ENCODE data around the gene DMRT2. TPM values are rescaled to one million over a fixed set of nuclear protein-coding genes. Genes with fewer than 3 reads are reported as not detected.
A peak's percentile ranks its signal among the peaks of the same experiment; 100 is the strongest.

Gene DMRT2
- total RNA-seq, 1 donor from 2014 or later = 7.2 TPM

DNA sequence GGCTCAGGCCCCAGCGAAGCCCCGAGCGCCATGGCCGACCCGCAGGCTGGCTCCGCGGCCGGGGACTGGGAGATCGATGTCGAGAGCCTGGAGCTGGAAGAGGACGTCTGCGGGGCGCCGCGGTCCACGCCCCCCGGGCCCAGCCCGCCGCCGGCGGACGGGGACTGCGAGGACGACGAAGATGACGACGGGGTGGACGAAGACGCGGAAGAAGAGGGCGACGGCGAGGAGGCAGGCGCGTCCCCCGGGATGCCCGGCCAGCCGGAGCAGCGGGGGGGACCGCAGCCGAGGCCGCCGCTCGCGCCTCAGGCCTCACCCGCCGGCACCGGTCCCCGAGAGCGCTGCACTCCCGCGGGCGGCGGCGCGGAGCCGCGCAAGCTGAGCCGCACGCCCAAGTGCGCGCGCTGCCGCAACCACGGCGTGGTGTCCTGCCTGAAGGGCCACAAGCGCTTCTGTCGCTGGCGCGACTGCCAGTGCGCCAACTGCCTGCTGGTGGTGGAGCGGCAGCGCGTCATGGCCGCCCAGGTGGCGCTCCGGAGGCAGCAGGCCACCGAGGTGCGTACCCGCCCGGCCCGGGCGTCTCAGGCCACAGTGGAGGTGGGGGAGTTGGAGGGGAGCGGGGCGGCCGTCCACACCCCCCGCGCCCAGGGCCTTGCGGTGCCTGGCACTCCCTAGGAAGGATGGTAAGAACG lies 1.6 kb downstream of the DMRT2 start:
- DNase-seq (ENCODE audit: low spot score in 2 of 2) = no peak
- intact Hi-C loops (cut with DNase I) = no loop called here
- TF ChIP-seq, protein P1, sequence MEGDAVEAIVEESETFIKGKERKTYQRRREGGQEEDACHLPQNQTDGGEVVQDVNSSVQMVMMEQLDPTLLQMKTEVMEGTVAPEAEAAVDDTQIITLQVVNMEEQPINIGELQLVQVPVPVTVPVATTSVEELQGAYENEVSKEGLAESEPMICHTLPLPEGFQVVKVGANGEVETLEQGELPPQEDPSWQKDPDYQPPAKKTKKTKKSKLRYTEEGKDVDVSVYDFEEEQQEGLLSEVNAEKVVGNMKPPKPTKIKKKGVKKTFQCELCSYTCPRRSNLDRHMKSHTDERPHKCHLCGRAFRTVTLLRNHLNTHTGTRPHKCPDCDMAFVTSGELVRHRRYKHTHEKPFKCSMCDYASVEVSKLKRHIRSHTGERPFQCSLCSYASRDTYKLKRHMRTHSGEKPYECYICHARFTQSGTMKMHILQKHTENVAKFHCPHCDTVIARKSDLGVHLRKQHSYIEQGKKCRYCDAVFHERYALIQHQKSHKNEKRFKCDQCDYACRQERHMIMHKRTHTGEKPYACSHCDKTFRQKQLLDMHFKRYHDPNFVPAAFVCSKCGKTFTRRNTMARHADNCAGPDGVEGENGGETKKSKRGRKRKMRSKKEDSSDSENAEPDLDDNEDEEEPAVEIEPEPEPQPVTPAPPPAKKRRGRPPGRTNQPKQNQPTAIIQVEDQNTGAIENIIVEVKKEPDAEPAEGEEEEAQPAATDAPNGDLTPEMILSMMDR (IDR thresholded peaks at IDR 0.05) = no peak
- peaks cover 15% of the 10 kb centered on the region for H3K27me3 ChIP-seq
- H3K4me3 ChIP-seq = peak overlapping the region; percentile 45 to 56
- H3K36me3 ChIP-seq = no peaks in the 10 kb centered on the region
- H3K4me1 ChIP-seq = peaks cover 7 to 15% of the 10 kb centered on the region in 2 donors
- H3K9me3 ChIP-seq = no peaks in the 10 kb centered on the region
- no peak overlapping the region for H3K27ac ChIP-seq

DNA sequence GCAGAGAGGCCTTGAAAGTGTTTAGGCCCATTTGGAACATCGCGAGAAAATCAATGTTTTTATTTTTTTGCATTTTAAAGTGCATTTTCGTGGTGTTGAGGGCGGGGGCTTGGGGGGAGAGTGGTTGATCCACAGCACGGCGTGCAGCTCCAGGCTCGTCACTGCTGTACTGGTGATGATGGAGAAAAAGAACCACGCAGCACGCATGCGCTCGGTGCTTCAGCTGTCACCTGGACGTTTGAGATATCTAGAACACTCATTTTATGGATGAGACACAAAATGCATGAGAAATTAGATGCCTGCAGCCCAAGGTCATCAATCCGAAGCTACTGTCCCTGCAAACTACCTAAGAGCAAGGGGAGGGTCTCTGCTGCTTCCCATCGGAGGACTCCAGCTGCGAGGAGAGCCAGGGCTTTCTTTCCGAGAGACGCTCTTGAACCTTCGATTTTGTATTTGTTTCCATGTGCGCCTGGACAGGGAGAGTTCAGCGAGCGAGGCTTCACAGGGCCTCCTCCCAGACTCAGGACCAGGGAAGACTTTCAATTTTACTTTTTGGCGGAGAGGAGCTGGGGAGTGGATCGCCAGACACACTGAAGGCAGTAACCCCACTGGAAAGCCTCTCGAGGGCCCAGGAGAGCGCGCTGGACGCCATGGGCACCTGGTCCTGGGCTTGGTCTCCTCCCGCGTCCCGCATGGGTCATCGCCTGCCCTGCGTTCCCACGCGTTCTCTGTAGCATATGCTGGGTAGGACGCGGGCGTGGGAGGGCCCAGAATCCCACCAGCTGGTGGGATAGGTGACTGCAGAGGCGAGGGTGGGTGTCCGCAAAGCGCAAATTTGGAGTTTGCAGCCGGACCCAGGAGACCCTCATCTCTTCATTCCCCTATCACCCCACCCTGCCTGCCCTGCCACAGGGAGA lies 2.5 kb downstream of the DMRT2 start:
- intact Hi-C loops (cut with DNase I) = no loop called here
- Histone ChIP-seq H3K27ac (no peak overlapping the region), H3K4me3 (peak overlapping the region in 1 of 2 donors; percentile 56), H3K4me1 (peaks cover 7 to 10% of the 10 kb centered on the region in 2 donors), H3K9me3 (no peaks in the 10 kb centered on the region), H3K36me3 (no peaks in the 10 kb centered on the region), H3K27me3 (peaks cover 13% of the 10 kb centered on the region)
- DNase-seq (ENCODE audit: low spot score in 2 of 2) = no peak
- TF ChIP-seq, protein P1 (IDR thresholded peaks at IDR 0.05) = no peak

DNA sequence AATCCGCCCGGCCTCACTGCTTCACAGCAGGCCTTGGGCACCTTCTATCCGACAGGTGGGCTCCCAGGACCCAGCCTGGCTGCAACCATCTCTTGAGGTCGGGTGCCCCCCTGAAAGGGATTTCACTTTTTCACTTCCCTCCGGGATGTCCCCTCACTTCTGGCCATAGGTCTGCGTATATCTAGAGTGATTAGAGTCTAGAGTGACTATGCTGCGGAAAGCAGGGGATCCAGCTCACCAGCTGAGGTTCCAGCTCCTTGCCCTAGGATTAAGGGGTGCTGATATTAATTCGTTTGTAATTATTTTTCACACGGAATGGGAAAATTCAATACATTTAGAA lies 3.1 kb downstream of the DMRT2 start:
- H3K27ac ChIP-seq = no peak overlapping the region
- no peak overlapping the region for H3K4me3 ChIP-seq
- H3K4me1 ChIP-seq = peaks cover 7 to 9% of the 10 kb centered on the region in 2 donors
- TF ChIP-seq, protein P1 (IDR thresholded peaks at IDR 0.05) = no peak
- H3K9me3 ChIP-seq = no peaks in the 10 kb centered on the region
- H3K36me3 ChIP-seq = no peaks in the 10 kb centered on the region
- peaks cover 10% of the 10 kb centered on the region for H3K27me3 ChIP-seq
- intact Hi-C loops (cut with DNase I) = no loop called here
- no peak for DNase-seq (ENCODE audit: low spot score in 2 of 2)

DNA sequence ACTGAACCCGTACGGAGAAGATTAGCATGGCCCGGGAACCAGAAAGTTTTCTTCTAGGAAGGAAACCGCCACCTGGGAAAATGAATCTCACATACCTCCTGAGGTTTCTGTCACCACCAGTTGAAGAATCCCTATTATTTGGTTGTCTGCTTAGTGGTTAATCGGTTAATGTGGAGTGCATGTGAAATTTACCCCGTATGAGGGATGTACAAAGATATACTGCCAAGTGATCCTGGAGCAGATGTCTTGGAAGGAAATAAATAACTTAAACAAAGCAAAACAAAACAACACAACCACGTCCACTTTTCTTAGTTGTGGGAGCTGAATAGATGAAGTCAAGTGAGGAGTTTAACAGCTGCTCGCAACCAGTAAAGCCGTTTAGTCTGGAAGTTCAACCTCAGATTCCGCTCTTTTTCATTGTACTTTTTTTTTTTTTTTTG lies 3.8 kb downstream of the DMRT2 start:
- intact Hi-C loops (cut with DNase I) = no loop called here
- TF ChIP-seq, protein P1 (IDR thresholded peaks at IDR 0.05) = no peak
- no peak for DNase-seq (ENCODE audit: low spot score in 2 of 2)
- H3K9me3 ChIP-seq = no peaks in the 10 kb centered on the region
- H3K4me3 ChIP-seq = no peak overlapping the region
- H3K36me3 ChIP-seq = no peaks in the 10 kb centered on the region
- no peak overlapping the region for H3K27ac ChIP-seq
- peaks cover 10% of the 10 kb centered on the region for H3K27me3 ChIP-seq
- peaks cover 3 to 7% of the 10 kb centered on the region in 2 donors for H3K4me1 ChIP-seq

DNA sequence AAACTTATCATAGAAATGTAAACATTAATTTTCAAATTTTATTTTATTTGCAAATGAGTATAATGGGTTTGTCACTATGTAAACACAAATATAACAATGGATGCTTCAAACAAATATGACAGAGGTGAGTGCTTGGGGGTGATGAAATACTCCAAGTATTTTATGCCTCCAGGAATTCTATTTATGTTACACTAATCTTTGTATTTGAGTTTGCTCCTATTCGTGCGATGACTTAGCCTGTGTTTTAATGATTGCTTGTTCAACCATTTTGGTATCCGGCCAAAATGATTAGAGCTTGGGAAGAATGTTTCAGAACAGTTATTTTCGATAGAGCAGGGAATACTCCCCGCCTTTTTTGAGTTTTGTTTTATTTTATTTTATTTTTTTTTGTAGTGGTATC lies 5.0 kb downstream of the DMRT2 start:
- peaks cover 10% of the 10 kb centered on the region for H3K27me3 ChIP-seq
- intact Hi-C loops (cut with DNase I) = no loop called here

More for the DNA sequence above, 5.0 kb downstream of the DMRT2 start:
- no peaks in the 10 kb centered on the region for H3K36me3 ChIP-seq
- no peaks in the 10 kb centered on the region for H3K9me3 ChIP-seq
- DNase-seq (ENCODE audit: low spot score in 2 of 2) = no peak
- no peak overlapping the region for H3K4me3 ChIP-seq
- peaks cover 3 to 7% of the 10 kb centered on the region in 2 donors for H3K4me1 ChIP-seq
- TF ChIP-seq, protein P1 (IDR thresholded peaks at IDR 0.05) = no peak
- no peak overlapping the region for H3K27ac ChIP-seq

Measured in ascending aorta (tissue), 2 donors.